ENCODE data around the gene RBBP8NL.

Gene RBBP8NL

GRCh38 chr20:62365814-62366369, 61.4 kb downstream of the RBBP8NL start:
- peak; percentile 84 to 97 for DNase-seq (ENCODE audit: low read depth in 1 of 2, low spot score in 1 of 2)
- TF ChIP-seq JUND (IDR thresholded peaks at IDR 0.05; ENCODE audit: low read depth): no peak
- in situ Hi-C loops (cut with HindIII; ENCODE audit: low pct_unique_long_range_greater_than_20kb, low sequenced_read_pairs): no loop called here

GRCh38 chr20:62364911-62365736, 62.2 kb downstream of the RBBP8NL start:
- in situ Hi-C loops (cut with HindIII; ENCODE audit: low pct_unique_long_range_greater_than_20kb, low sequenced_read_pairs): no loop called here
- peak in 1 of 2 experiments; percentile 57 for DNase-seq (ENCODE audit: low read depth in 1 of 2, low spot score in 1 of 2)
- no peak for TF ChIP-seq JUND (IDR thresholded peaks at IDR 0.05; ENCODE audit: low read depth)

- in situ Hi-C loops (cut with HindIII; ENCODE audit: low pct_unique_long_range_greater_than_20kb, low sequenced_read_pairs): no loop called here
- no peak for DNase-seq (ENCODE audit: low read depth in 1 of 2, low spot score in 1 of 2)
- no peak for TF ChIP-seq JUND (IDR thresholded peaks at IDR 0.05; ENCODE audit: low read depth)
Observed at GRCh38 chr20:62363920-62364851, 63.2 kb downstream of the RBBP8NL start.

- no peak for TF ChIP-seq JUND (IDR thresholded peaks at IDR 0.05; ENCODE audit: low read depth)
- in situ Hi-C loops (cut with HindIII; ENCODE audit: low pct_unique_long_range_greater_than_20kb, low sequenced_read_pairs): no loop called here
- peak in 1 of 2 experiments; percentile 82 for DNase-seq (ENCODE audit: low read depth in 1 of 2, low spot score in 1 of 2)
Observed at GRCh38 chr20:62362991-62363919, 64.1 kb downstream of the RBBP8NL start.

GRCh38 chr20:62362590-62362940, 64.8 kb downstream of the RBBP8NL start:
- no peak for TF ChIP-seq JUND (IDR thresholded peaks at IDR 0.05; ENCODE audit: low read depth)
- in situ Hi-C loops (cut with HindIII; ENCODE audit: low pct_unique_long_range_greater_than_20kb, low sequenced_read_pairs): no loop called here
- DNase-seq (ENCODE audit: low read depth in 1 of 2, low spot score in 1 of 2): no peak

GRCh38 chr20:62361799-62362589, 65.3 kb downstream of the RBBP8NL start:
- no peak for TF ChIP-seq JUND (IDR thresholded peaks at IDR 0.05; ENCODE audit: low read depth)
- peak; percentile 67 to 94 for DNase-seq (ENCODE audit: low read depth in 1 of 2, low spot score in 1 of 2)
- in situ Hi-C loops (cut with HindIII; ENCODE audit: low pct_unique_long_range_greater_than_20kb, low sequenced_read_pairs): no loop called here

- in situ Hi-C loops (cut with HindIII; ENCODE audit: low pct_unique_long_range_greater_than_20kb, low sequenced_read_pairs): no loop called here
- no peak for TF ChIP-seq JUND (IDR thresholded peaks at IDR 0.05; ENCODE audit: low read depth)
- no peak for DNase-seq (ENCODE audit: low read depth in 1 of 2, low spot score in 1 of 2)
Observed at GRCh38 chr20:62360854-62361798, 66.2 kb downstream of the RBBP8NL start.
